ENCODE measurements around the gene TCF7L2. TPM values are rescaled to one million over a fixed set of nuclear protein-coding genes. Genes with fewer than 3 reads are reported as not detected.

The TCF7L2 gene
- total and polyA plus RNA-seq, 2 donors, result 19.5 to 24.7 TPM

DNA sequence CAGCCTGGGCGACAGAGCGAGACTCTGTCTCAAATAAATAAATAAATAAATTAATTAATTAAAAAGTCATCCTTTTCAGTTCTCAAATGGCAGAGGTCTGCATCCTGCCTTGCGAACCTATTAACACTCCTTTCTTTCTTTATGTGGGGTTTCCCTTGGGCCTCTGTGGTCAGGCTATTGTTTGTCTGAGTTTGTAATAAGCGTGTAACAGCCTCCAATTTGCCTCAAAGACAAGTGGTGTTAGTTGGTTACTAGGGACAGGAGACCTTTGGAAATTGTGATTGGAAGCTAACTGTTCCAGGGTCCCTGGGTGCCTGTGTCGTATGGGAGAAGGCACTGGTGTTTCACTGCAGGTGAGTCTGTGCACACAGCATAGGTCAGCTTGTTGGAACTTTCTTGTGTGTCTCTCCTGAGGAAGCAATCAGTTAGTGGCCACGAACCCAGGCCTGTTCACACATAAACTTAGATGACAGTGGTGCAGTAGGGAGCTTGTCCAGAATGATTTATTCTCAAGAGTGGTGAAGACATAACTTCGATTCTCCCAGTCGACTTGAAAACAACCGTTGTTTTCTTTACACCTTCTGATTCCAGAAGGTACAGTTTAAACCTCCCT, 33.5 kb downstream of the TCF7L2 start:
- no peak for DNase-seq (ENCODE audit: extremely low spot score)
- H3K4me1 ChIP-seq (ENCODE audit: insufficient read depth), result no peaks in the 10 kb centered on the region
- WGBS, result 91% methylated on average over 9 of the region's 9 CpGs
- H3K4me3 ChIP-seq (ENCODE audit: low read depth, low read length), result no peak overlapping the region
- no peaks in the 10 kb centered on the region for H3K36me3 ChIP-seq (ENCODE audit: insufficient read depth)
- H3K27ac ChIP-seq (ENCODE audit: low read depth), result no peak overlapping the region

DNA sequence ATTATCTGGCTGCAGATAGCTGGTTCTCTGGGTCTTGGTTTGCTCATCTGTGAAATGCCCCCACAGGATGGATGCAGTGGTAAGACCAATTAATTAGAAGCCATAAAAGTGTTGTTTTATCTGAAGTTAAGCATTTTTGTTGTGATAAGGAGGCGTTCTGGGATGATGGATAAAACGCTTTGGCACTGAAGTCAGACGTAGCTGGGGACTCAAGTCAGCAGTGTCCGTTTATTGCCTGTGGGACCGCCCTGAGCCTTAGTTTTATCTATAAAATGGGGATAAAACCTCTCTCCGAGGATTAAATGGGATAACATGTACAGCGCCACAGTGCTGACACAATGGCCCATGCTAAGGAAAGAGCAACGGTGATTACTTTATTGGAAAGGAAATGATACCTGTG, 34.7 kb downstream of the TCF7L2 start:
- WGBS, result 36% methylated on average over 8 of the region's 8 CpGs
- H3K4me3 ChIP-seq (ENCODE audit: low read depth, low read length), result no peak overlapping the region
- no peak overlapping the region for H3K27ac ChIP-seq (ENCODE audit: low read depth)
- H3K36me3 ChIP-seq (ENCODE audit: insufficient read depth), result no peaks in the 10 kb centered on the region
- DNase-seq (ENCODE audit: extremely low spot score), result no peak
- H3K4me1 ChIP-seq (ENCODE audit: insufficient read depth), result no peaks in the 10 kb centered on the region

DNA sequence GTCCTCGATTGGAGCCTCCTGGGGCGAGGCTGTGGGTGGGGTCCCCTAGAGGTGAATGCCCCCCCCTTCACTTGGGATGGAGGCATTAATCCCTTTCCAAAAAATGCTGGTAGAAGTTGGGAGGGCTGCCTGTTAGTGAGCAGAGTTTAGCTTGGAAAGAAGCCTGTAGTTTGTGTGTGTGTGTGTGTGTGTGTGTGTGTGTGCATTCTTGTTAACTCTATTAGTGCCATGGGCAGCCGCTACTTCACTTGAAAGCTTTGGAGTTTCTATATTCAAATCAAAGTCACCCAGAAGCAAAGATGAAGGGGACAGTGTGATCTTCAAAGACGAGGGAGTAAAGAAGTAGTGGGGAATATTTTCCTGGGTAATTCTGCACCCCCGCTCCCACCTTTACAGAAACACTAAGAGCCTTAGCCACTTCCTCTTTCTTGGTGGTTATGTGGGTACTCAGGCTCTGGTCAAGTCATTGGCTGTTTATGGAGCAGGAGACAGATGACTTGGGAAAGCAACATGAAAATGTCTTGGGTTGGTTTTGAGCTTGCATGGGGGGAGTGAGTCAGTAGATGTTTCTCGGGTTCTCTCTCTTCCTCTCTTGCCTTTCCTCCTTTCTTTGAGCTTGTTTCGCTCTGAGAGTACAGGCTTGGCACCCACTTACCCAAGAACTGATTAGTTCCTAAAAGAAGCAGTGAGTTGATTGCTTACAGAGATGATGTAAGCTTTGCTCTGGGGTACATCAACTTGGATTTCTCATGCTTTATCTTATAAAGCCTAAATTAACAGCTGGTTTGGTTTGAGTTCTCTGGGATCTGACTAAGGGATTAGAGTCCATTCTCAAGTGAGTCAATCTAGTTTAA, 35.9 kb downstream of the TCF7L2 start:
- no peak for DNase-seq (ENCODE audit: extremely low spot score)
- 62% methylated on average over 7 of the region's 7 CpGs for WGBS
- no peaks in the 10 kb centered on the region for H3K4me1 ChIP-seq (ENCODE audit: insufficient read depth)
- H3K36me3 ChIP-seq (ENCODE audit: insufficient read depth), result no peaks in the 10 kb centered on the region
- no peak overlapping the region for H3K27ac ChIP-seq (ENCODE audit: low read depth)
- H3K4me3 ChIP-seq (ENCODE audit: low read depth, low read length), result no peak overlapping the region

DNA sequence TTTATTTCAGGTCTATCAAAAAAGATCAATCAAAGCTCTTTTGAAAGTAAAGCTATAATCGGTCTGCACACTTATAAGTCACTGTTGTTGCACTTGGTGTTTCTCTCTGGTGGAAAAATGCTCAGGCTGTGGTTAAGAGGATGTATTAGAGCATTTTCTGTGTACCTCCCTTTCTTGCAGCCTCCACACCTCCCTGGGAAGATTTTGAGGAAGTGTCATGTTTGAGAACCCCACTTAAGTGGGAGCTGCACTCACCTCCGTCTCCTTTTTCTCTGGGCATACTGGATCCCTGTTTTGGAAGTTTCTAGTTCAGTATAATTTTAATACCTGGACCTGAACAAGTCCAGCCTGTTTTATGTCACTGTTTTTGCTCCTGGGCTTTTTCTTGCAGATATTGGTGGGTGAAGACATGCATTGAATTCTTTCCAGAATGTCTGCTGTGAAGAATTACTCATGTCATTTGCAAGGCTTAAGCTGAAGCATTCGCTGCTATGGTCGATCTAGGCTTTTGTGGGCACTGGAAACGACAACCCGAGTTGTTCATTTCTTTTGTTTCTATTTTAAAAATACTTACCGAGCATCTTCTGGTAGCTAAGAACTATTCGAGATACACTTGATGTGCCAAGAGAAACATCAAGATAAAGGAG, 36.6 kb downstream of the TCF7L2 start:
- Histone ChIP-seq H3K27ac (ENCODE audit: low read depth) (no peak overlapping the region), H3K36me3 (ENCODE audit: insufficient read depth) (no peaks in the 10 kb centered on the region), H3K4me1 (ENCODE audit: insufficient read depth) (no peaks in the 10 kb centered on the region), H3K4me3 (ENCODE audit: low read depth, low read length) (no peak overlapping the region)
- WGBS, result 37% methylated on average over 8 of the region's 8 CpGs
- DNase-seq (ENCODE audit: extremely low spot score), result no peak

DNA sequence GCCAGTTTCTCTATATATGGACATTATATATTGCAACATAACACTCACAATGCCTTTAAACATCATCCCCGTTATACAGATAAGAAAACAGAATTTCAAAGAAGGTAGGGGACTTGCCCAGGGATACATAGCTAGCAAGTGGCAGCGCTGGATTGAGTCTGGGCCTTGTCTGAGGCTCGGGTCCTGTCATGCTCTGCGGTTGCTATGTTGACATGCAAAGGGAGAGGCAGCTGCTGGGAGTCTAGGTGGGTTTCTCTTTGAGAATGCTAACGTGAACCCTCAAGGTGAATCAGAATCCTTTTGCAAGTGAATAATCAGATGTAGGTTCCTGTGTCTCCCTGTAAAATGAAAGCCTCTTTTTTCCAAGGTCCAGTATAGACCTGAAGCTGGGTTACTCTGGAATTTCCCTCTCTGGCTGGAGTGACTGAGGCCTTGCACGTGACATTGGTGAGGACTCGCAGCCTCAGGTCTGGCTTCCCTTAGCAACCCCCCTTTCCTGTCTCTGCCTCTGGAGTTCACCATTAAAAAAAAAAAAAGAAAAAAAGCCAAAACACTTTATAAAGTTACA, 38.9 kb downstream of the TCF7L2 start:
- no peaks in the 10 kb centered on the region for H3K36me3 ChIP-seq (ENCODE audit: insufficient read depth)
- H3K4me1 ChIP-seq (ENCODE audit: insufficient read depth), result no peaks in the 10 kb centered on the region
- no peak for DNase-seq (ENCODE audit: extremely low spot score)
- 87% methylated on average over 7 of the region's 7 CpGs for WGBS
- H3K27ac ChIP-seq (ENCODE audit: low read depth), result no peak overlapping the region
- H3K4me3 ChIP-seq (ENCODE audit: low read depth, low read length), result no peak overlapping the region

DNA sequence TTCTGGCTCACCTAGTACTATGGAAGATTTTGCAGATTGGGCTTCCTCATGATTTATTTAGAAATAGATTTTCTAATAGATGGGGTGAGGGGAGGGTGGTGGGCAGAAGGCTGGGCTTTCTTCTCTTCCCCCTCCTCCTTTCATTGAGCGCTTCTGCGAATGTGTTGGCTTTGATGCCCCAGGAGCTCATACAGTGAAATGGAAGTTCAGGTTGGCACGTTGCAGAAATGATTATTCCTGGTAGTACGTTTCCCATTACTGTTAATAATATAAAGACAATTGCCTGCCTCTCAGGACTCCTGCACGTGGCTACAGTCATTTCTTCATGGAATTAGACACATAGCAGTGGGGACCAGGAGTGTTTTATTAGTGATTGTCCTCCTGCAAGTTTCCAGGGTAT, 39.8 kb downstream of the TCF7L2 start:
- Histone ChIP-seq H3K4me1 (ENCODE audit: insufficient read depth) (no peaks in the 10 kb centered on the region), H3K27ac (ENCODE audit: low read depth) (no peak overlapping the region), H3K4me3 (ENCODE audit: low read depth, low read length) (no peak overlapping the region), H3K36me3 (ENCODE audit: insufficient read depth) (no peaks in the 10 kb centered on the region)
- 87% methylated on average over 5 of the region's 5 CpGs for WGBS
- no peak for DNase-seq (ENCODE audit: extremely low spot score)

DNA sequence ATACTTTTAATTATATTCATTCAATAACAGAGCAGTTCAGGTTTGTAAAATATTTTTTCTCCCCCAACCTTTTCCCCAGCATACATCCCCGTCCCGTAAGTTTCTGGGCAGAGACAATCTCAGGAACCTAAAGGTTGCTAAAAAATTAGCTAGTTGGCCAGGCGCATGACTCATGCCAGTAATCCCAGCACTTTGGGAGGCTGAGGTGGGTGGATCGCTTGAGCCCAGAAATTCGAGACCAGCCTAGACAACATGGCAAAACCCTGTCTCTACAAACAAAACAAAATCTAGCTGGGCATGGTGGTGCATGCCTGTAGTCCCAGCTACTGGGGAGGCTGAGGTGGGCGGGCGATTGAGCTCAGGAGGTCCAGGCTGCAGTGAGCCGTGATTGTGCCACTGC, 40.2 kb downstream of the TCF7L2 start:
- no peak for DNase-seq (ENCODE audit: extremely low spot score)
- WGBS, result 83% methylated on average over 8 of the region's 8 CpGs
- no peaks in the 10 kb centered on the region for H3K4me1 ChIP-seq (ENCODE audit: insufficient read depth)
- no peak overlapping the region for H3K27ac ChIP-seq (ENCODE audit: low read depth)
- no peak overlapping the region for H3K4me3 ChIP-seq (ENCODE audit: low read depth, low read length)
- no peaks in the 10 kb centered on the region for H3K36me3 ChIP-seq (ENCODE audit: insufficient read depth)

DNA sequence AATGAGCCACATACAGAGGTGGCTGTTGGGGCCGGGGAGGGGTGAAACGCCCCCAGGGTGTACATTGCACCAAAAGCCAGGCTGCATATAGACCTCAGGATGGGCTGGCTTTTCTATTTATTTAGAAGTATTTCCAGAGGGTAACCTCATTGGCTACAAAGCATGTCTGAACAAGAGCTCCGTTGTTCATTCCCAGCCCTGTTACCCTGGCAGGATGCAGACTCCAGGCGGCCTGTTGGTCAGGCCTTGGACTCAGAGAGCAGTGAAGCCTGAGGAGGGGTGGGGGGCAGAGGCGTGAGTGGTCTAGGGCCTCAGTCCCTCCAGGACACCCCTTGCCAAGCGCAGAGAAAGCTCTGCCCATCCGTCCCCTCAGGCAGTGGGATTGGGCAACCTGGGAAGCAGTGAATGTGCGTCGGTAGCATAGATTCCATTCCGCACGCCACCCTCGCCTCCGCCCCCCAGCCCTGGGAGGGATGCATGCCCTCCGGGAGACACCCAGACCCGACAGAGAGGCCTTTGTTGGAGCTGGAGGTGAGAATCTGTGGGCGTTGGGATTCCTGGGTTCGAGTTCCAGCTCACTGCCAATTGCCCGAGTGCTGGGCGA, 41.9 kb downstream of the TCF7L2 start:
- H3K4me3 ChIP-seq (ENCODE audit: low read depth, low read length), result no peak overlapping the region

DNA sequence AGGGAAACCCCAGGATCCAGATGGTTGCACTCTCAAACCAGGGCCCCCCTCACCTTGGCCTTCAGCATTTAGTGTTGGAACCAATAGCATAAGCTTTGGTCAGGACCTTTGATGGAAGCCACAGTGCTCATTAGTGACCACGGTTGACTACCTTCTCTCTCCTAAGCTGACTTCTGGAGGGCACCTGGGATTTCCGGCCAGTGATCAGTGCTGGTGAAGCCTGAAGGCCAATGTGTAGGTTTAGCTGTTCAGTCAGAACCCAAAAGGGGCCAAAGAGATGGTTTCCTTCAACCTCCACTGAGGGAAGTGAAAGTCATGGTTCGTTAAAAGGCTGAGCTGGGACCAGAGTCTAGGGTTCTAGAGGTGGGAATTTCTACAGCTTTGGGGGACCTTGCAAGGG, 46.4 kb downstream of the TCF7L2 start:
- DNase-seq (ENCODE audit: extremely low spot score), result no peak
- H3K27ac ChIP-seq (ENCODE audit: low read depth), result no peak overlapping the region
- WGBS, result 96% methylated on average over 3 of the region's 3 CpGs
- H3K4me1 ChIP-seq (ENCODE audit: insufficient read depth), result peaks cover 4% of the 10 kb centered on the region
- H3K36me3 ChIP-seq (ENCODE audit: insufficient read depth), result no peaks in the 10 kb centered on the region
- H3K4me3 ChIP-seq (ENCODE audit: low read depth, low read length), result no peak overlapping the region

More for the DNA sequence above, 41.9 kb downstream of the TCF7L2 start:
- Histone ChIP-seq H3K4me1 (ENCODE audit: insufficient read depth) (no peaks in the 10 kb centered on the region), H3K36me3 (ENCODE audit: insufficient read depth) (no peaks in the 10 kb centered on the region), H3K27ac (ENCODE audit: low read depth) (no peak overlapping the region)
- DNase-seq (ENCODE audit: extremely low spot score), result no peak
- WGBS, result 92% methylated on average over 19 of the region's 19 CpGs

DNA sequence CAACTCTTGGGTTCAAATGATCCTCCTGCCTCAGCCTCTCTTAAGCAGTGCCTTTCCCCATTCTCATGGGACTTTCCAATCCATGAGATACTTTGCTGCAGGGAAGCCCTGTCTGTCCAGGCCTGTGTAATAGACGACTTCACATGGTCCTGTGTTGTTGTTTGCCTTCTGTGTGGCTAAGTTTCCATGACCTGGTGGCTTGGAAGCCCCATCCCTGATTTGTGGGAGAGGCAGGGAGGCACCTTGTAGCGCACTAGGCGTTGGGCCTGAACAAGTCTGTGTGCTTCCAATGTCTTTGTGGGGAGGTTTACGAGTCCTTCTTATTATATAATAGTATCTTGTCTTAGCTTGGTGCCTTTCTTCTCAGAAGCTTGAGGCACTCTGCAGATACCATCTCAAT, 49.1 kb downstream of the TCF7L2 start:
- H3K4me3 ChIP-seq (ENCODE audit: low read depth, low read length), result no peak overlapping the region
- no peaks in the 10 kb centered on the region for H3K36me3 ChIP-seq (ENCODE audit: insufficient read depth)
- no peak overlapping the region for H3K27ac ChIP-seq (ENCODE audit: low read depth)
- DNase-seq (ENCODE audit: extremely low spot score), result no peak
- WGBS, result 94% methylated on average over 4 of the region's 4 CpGs
- H3K4me1 ChIP-seq (ENCODE audit: insufficient read depth), result peaks cover 4% of the 10 kb centered on the region

DNA sequence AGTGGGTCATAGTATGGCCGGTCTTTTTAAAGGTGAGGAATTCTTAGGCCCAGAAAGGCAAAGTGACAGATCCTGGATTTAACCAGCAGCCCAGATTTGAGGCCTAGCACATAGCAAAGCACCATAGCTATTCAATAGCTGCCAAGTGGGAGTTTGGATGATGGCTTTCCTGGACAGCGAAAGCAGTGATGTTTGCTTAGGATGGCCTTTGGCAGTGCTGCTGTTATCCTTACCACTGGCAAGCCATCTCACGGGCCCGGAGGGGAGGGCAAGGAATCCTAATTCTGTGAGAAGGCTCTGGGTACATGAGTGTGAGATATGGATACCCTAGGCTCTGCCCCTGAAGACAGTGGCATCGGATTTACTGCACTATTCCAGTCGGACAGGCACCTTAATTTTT, 50.4 kb downstream of the TCF7L2 start:
- DNase-seq (ENCODE audit: extremely low spot score), result no peak
- H3K4me1 ChIP-seq (ENCODE audit: insufficient read depth), result peaks cover 4% of the 10 kb centered on the region
- no peak overlapping the region for H3K27ac ChIP-seq (ENCODE audit: low read depth)
- H3K36me3 ChIP-seq (ENCODE audit: insufficient read depth), result no peaks in the 10 kb centered on the region
- 67% methylated on average over 6 of the region's 6 CpGs for WGBS
- no peak overlapping the region for H3K4me3 ChIP-seq (ENCODE audit: low read depth, low read length)

DNA sequence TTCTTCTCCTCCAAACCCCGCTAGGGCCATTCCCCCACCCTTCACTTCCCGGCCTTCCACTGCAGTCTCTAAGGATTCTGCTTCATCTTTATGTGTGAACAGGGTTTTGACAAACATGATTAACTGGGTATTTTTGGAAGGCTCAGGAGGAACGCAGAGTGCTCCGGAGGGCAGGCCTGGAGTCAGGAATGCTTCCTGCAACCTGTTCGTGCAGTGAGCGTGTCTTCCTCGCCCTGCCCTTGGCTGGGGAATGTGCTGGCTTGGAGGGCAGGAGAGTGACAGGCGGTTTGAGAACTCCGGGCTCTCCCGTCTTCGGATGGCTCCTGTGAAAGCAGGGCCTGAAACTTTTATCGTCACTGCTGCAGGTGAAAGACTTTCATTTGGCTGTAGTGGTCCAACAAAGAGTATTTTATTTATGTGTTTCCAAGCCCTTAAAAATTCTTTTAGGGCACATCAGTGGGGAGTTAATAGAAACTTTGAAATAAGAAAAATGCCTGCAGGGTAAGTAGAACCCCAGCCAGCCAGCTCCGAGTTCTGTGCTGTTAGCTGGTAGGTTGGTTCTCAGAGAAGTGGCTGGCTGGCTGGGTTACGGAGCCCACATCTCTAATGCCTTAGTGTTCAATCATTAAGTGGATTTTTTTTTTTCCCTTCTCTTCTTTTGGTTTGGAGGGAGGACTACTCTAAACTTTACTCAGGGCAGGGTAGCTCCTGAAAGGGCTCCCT, 51.0 kb downstream of the TCF7L2 start:
- peaks cover 4% of the 10 kb centered on the region for H3K4me1 ChIP-seq (ENCODE audit: insufficient read depth)
- 53% methylated on average over 14 of the region's 14 CpGs for WGBS
- no peaks in the 10 kb centered on the region for H3K36me3 ChIP-seq (ENCODE audit: insufficient read depth)
- H3K4me3 ChIP-seq (ENCODE audit: low read depth, low read length), result no peak overlapping the region
- peak; percentile 29 for DNase-seq (ENCODE audit: extremely low spot score)
- H3K27ac ChIP-seq (ENCODE audit: low read depth), result no peak overlapping the region

All from urinary bladder (tissue), 4 donors.